C4-2B (cell line): ENCODE results near the gene H6PD.

Source experiments
- CTCF ChIP-seq: fragments of 450-650 bp; conservative IDR thresholded peaks from 2 replicates; pipeline ENCODE4 v1.5.1; 2017; ENCODE audit warnings: mild to moderate bottlenecking
- ZFX ChIP-seq: fragments of 450-650 bp; IDR thresholded peaks from 2 replicates; pipeline ENCODE4 v1.6.1; 2017

- no peak for TF ChIP-seq CTCF
- TF ChIP-seq ZFX = no peak
These were observed 20.6 kb upstream of the H6PD start for GRCh38 chr1:9213956-9214355.
